Peyer's patch (tissue), 4 donors: ENCODE results near the gene TSPY3.
"Not testable (repeated sequence)": the region's sequence is repeated elsewhere in the genome, so short reads cannot be mapped to it uniquely, and the experiment has no call there.

Experiments used
- CTCF ChIP-seq, 6 experiments: fragments of 450-650 bp in 4 of 6; fragments of 200-600 bp in 2 of 6; sonication (generic) in 1 of 6; IDR thresholded peaks; one replicate each; pipeline ENCODE4 v1.5.1; 2017 to 2019; ENCODE audit warnings: antibody characterized with exemption in 6 of 6, mild to moderate bottlenecking in 3 of 6, moderate library complexity in 1 of 6
- POLR2A ChIP-seq, 2 donors: fragments of 450-650 bp; IDR thresholded peaks; one replicate each; pipeline ENCODE4 v1.5.1; 2017; ENCODE audit warnings: antibody characterized with exemption in 2 of 2, mild to moderate bottlenecking in 2 of 2, moderate library complexity in 2 of 2

GRCh38 chrY:9357497-9357896, 40.7 kb upstream of the TSPY3 start, which contains the start of gene TSPY8:
- TF ChIP-seq CTCF, POLR2A (IDR thresholded peaks at IDR 0.05): not testable (repeated sequence)
